ENCODE data around the gene PTCH2.

PTCH2 gene

GRCh38 chr1:44860891-44861425 is 17.9 kb upstream of the PTCH2 start:
- Histone ChIP-seq H3K4me3 (ENCODE audit: low read length) (no peak overlapping the region), H3K27ac (ENCODE audit: low read length) (no peak overlapping the region), H3K4me1 (ENCODE audit: control insufficient read depth, insufficient read depth, low read length) (no peaks in the 10 kb centered on the region), H3K27me3 (ENCODE audit: control insufficient read depth, insufficient read depth, low read length) (no peaks in the 10 kb centered on the region), H3K36me3 (ENCODE audit: control insufficient read depth, insufficient read depth, low read length) (no peaks in the 10 kb centered on the region), H3K9me3 (ENCODE audit: control insufficient read depth, insufficient read depth, low read length) (no peaks in the 10 kb centered on the region)
- no CpG with 5 or more reads among the region's 1 CpG for WGBS (ENCODE audit: insufficient coverage, insufficient read length)
- DNase-seq (ENCODE audit: low read depth, low spot score) = no peak

- Histone ChIP-seq H3K4me3 (ENCODE audit: low read length) (no peak overlapping the region), H3K9me3 (ENCODE audit: control insufficient read depth, insufficient read depth, low read length) (no peaks in the 10 kb centered on the region), H3K36me3 (ENCODE audit: control insufficient read depth, insufficient read depth, low read length) (no peaks in the 10 kb centered on the region), H3K27ac (ENCODE audit: low read length) (no peak overlapping the region), H3K27me3 (ENCODE audit: control insufficient read depth, insufficient read depth, low read length) (no peaks in the 10 kb centered on the region), H3K4me1 (ENCODE audit: control insufficient read depth, insufficient read depth, low read length) (no peaks in the 10 kb centered on the region)
- no CpG with 5 or more reads among the region's 1 CpG for WGBS (ENCODE audit: insufficient coverage, insufficient read length)
- no peak for DNase-seq (ENCODE audit: low read depth, low spot score)
These were observed 17.3 kb upstream of the PTCH2 start for GRCh38 chr1:44860331-44860730.

- H3K27me3 ChIP-seq (ENCODE audit: control insufficient read depth, insufficient read depth, low read length) = no peaks in the 10 kb centered on the region
- DNase-seq (ENCODE audit: low read depth, low spot score) = no peak
- H3K9me3 ChIP-seq (ENCODE audit: control insufficient read depth, insufficient read depth, low read length) = no peaks in the 10 kb centered on the region
- H3K36me3 ChIP-seq (ENCODE audit: control insufficient read depth, insufficient read depth, low read length) = no peaks in the 10 kb centered on the region
- H3K4me1 ChIP-seq (ENCODE audit: control insufficient read depth, insufficient read depth, low read length) = no peaks in the 10 kb centered on the region
- H3K4me3 ChIP-seq (ENCODE audit: low read length) = no peak overlapping the region
- no peak overlapping the region for H3K27ac ChIP-seq (ENCODE audit: low read length)
- WGBS (ENCODE audit: insufficient coverage, insufficient read length) = no CpG with 5 or more reads among the region's 7 CpGs
These were observed 14.4 kb upstream of the PTCH2 start for GRCh38 chr1:44857446-44857845.

GRCh38 chr1:44855742-44856141 is 12.7 kb upstream of the PTCH2 start:
- Histone ChIP-seq H3K36me3 (ENCODE audit: control insufficient read depth, insufficient read depth, low read length) (no peaks in the 10 kb centered on the region), H3K4me3 (ENCODE audit: low read length) (no peak overlapping the region), H3K9me3 (ENCODE audit: control insufficient read depth, insufficient read depth, low read length) (no peaks in the 10 kb centered on the region), H3K27me3 (ENCODE audit: control insufficient read depth, insufficient read depth, low read length) (no peaks in the 10 kb centered on the region), H3K4me1 (ENCODE audit: control insufficient read depth, insufficient read depth, low read length) (no peaks in the 10 kb centered on the region), H3K27ac (ENCODE audit: low read length) (no peak overlapping the region)
- no peak for DNase-seq (ENCODE audit: low read depth, low spot score)
- no CpG with 5 or more reads among the region's 7 CpGs for WGBS (ENCODE audit: insufficient coverage, insufficient read length)

- no peaks in the 10 kb centered on the region for H3K27me3 ChIP-seq (ENCODE audit: control insufficient read depth, insufficient read depth, low read length)
- no peak overlapping the region for H3K4me3 ChIP-seq (ENCODE audit: low read length)
- H3K36me3 ChIP-seq (ENCODE audit: control insufficient read depth, insufficient read depth, low read length) = no peaks in the 10 kb centered on the region
- WGBS (ENCODE audit: insufficient coverage, insufficient read length) = no CpG with 5 or more reads among the region's 1 CpG
- H3K27ac ChIP-seq (ENCODE audit: low read length) = no peak overlapping the region
- DNase-seq (ENCODE audit: low read depth, low spot score) = no peak
- H3K4me1 ChIP-seq (ENCODE audit: control insufficient read depth, insufficient read depth, low read length) = no peaks in the 10 kb centered on the region
- no peaks in the 10 kb centered on the region for H3K9me3 ChIP-seq (ENCODE audit: control insufficient read depth, insufficient read depth, low read length)
These were observed 11.9 kb upstream of the PTCH2 start for GRCh38 chr1:44854970-44855369.

- Histone ChIP-seq H3K4me1 (ENCODE audit: control insufficient read depth, insufficient read depth, low read length) (no peaks in the 10 kb centered on the region), H3K9me3 (ENCODE audit: control insufficient read depth, insufficient read depth, low read length) (no peaks in the 10 kb centered on the region), H3K4me3 (ENCODE audit: low read length) (no peak overlapping the region), H3K27ac (ENCODE audit: low read length) (no peak overlapping the region), H3K36me3 (ENCODE audit: control insufficient read depth, insufficient read depth, low read length) (no peaks in the 10 kb centered on the region), H3K27me3 (ENCODE audit: control insufficient read depth, insufficient read depth, low read length) (no peaks in the 10 kb centered on the region)
- DNase-seq (ENCODE audit: low read depth, low spot score) = no peak
- WGBS (ENCODE audit: insufficient coverage, insufficient read length) = no CpG with 5 or more reads among the region's 6 CpGs
These were observed 10.1 kb upstream of the PTCH2 start for GRCh38 chr1:44853201-44853600.

GRCh38 chr1:44851308-44851707 is 8.3 kb upstream of the PTCH2 start:
- no CpG with 5 or more reads among the region's 1 CpG for WGBS (ENCODE audit: insufficient coverage, insufficient read length)
- no peak for DNase-seq (ENCODE audit: low read depth, low spot score)
- Histone ChIP-seq H3K36me3 (ENCODE audit: control insufficient read depth, insufficient read depth, low read length) (no peaks in the 10 kb centered on the region), H3K4me1 (ENCODE audit: control insufficient read depth, insufficient read depth, low read length) (no peaks in the 10 kb centered on the region), H3K9me3 (ENCODE audit: control insufficient read depth, insufficient read depth, low read length) (no peaks in the 10 kb centered on the region), H3K27ac (ENCODE audit: low read length) (no peak overlapping the region), H3K4me3 (ENCODE audit: low read length) (no peak overlapping the region), H3K27me3 (ENCODE audit: control insufficient read depth, insufficient read depth, low read length) (no peaks in the 10 kb centered on the region)

GRCh38 chr1:44849575-44850132 is 6.6 kb upstream of the PTCH2 start:
- Histone ChIP-seq H3K36me3 (ENCODE audit: control insufficient read depth, insufficient read depth, low read length) (no peaks in the 10 kb centered on the region), H3K4me1 (ENCODE audit: control insufficient read depth, insufficient read depth, low read length) (no peaks in the 10 kb centered on the region), H3K9me3 (ENCODE audit: control insufficient read depth, insufficient read depth, low read length) (no peaks in the 10 kb centered on the region), H3K4me3 (ENCODE audit: low read length) (no peak overlapping the region), H3K27me3 (ENCODE audit: control insufficient read depth, insufficient read depth, low read length) (no peaks in the 10 kb centered on the region), H3K27ac (ENCODE audit: low read length) (no peak overlapping the region)
- DNase-seq (ENCODE audit: low read depth, low spot score) = no peak
- no CpG with 5 or more reads among the region's 2 CpGs for WGBS (ENCODE audit: insufficient coverage, insufficient read length)

GRCh38 chr1:44848456-44849181 is 5.6 kb upstream of the PTCH2 start:
- H3K4me1 ChIP-seq (ENCODE audit: control insufficient read depth, insufficient read depth, low read length) = no peaks in the 10 kb centered on the region
- no CpG with 5 or more reads among the region's 7 CpGs for WGBS (ENCODE audit: insufficient coverage, insufficient read length)
- no peaks in the 10 kb centered on the region for H3K36me3 ChIP-seq (ENCODE audit: control insufficient read depth, insufficient read depth, low read length)
- DNase-seq (ENCODE audit: low read depth, low spot score) = no peak
- H3K27me3 ChIP-seq (ENCODE audit: control insufficient read depth, insufficient read depth, low read length) = no peaks in the 10 kb centered on the region
- H3K4me3 ChIP-seq (ENCODE audit: low read length) = no peak overlapping the region
- H3K9me3 ChIP-seq (ENCODE audit: control insufficient read depth, insufficient read depth, low read length) = no peaks in the 10 kb centered on the region
- H3K27ac ChIP-seq (ENCODE audit: low read length) = no peak overlapping the region

- Histone ChIP-seq H3K4me1 (ENCODE audit: control insufficient read depth, insufficient read depth, low read length) (no peaks in the 10 kb centered on the region), H3K4me3 (ENCODE audit: low read length) (no peak overlapping the region), H3K27ac (ENCODE audit: low read length) (no peak overlapping the region), H3K27me3 (ENCODE audit: control insufficient read depth, insufficient read depth, low read length) (no peaks in the 10 kb centered on the region), H3K36me3 (ENCODE audit: control insufficient read depth, insufficient read depth, low read length) (no peaks in the 10 kb centered on the region), H3K9me3 (ENCODE audit: control insufficient read depth, insufficient read depth, low read length) (no peaks in the 10 kb centered on the region)
- no CpG with 5 or more reads among the region's 1 CpG for WGBS (ENCODE audit: insufficient coverage, insufficient read length)
- DNase-seq (ENCODE audit: low read depth, low spot score) = no peak
These were observed 4.8 kb upstream of the PTCH2 start for GRCh38 chr1:44847845-44848244.

- WGBS (ENCODE audit: insufficient coverage, insufficient read length) = no CpG with 5 or more reads among the region's 1 CpG
- no peaks in the 10 kb centered on the region for H3K36me3 ChIP-seq (ENCODE audit: control insufficient read depth, insufficient read depth, low read length)
- no peaks in the 10 kb centered on the region for H3K9me3 ChIP-seq (ENCODE audit: control insufficient read depth, insufficient read depth, low read length)
- H3K4me1 ChIP-seq (ENCODE audit: control insufficient read depth, insufficient read depth, low read length) = no peaks in the 10 kb centered on the region
- no peak for DNase-seq (ENCODE audit: low read depth, low spot score)
- no peak overlapping the region for H3K27ac ChIP-seq (ENCODE audit: low read length)
- no peak overlapping the region for H3K4me3 ChIP-seq (ENCODE audit: low read length)
- no peaks in the 10 kb centered on the region for H3K27me3 ChIP-seq (ENCODE audit: control insufficient read depth, insufficient read depth, low read length)
These were observed 3.9 kb upstream of the PTCH2 start for GRCh38 chr1:44846985-44847384.

All from iPS DF 6.9 (cell line).